HEK293T (cell line): ENCODE data around the gene ADAM10.

ENCODE experiments used
- CTCF ChIA-PET: fragments of 350-600 bp; formaldehyde crosslinking; extraction: SDS; loops from one replicate; lab custom pipeline; 2021; ENCODE audit warnings: antibody characterized with exemption, inconsistent platforms; lab: Yijun Ruan, JAX
- POLR2A ChIA-PET: fragments of 350-600 bp; formaldehyde crosslinking; extraction: SDS; loops from one replicate; lab custom pipeline; 2020; ENCODE audit warnings: antibody characterized with exemption, inconsistent platforms; lab: Yijun Ruan, JAX
- DNase-seq: peaks from one replicate; pipeline ENCODE4 v3.0.0; 2012; ENCODE audit warnings: mixed read lengths; ENCODE audit errors: extremely low spot score
- ARNT ChIP-seq: fragments of 450-650 bp; IDR thresholded peaks from 2 replicates; pipeline ENCODE4 v1.6.1; 2017; ENCODE audit warnings: mild to moderate bottlenecking
- BHLHE40 ChIP-seq: fragments of 450-650 bp; IDR thresholded peaks from 2 replicates; pipeline ENCODE4 v1.6.1; 2016; ENCODE audit warnings: mild to moderate bottlenecking, moderate library complexity, borderline replicate concordance
- CTBP1 ChIP-seq: fragments of 450-650 bp; IDR thresholded peaks from 2 replicates; pipeline ENCODE4 v1.6.1; 2016; ENCODE audit warnings: borderline replicate concordance
- ELF4 ChIP-seq: fragments of 450-650 bp; IDR thresholded peaks from 2 replicates; pipeline ENCODE4 v1.6.1; 2017; ENCODE audit warnings: antibody characterized with exemption
- FOXA1 ChIP-seq: fragments of 450-650 bp; IDR thresholded peaks from 2 replicates; pipeline ENCODE4 v1.6.1; 2016; ENCODE audit warnings: mild to moderate bottlenecking
- FOXK2 ChIP-seq: fragments of 450-650 bp; IDR thresholded peaks from 2 replicates; pipeline ENCODE4 v1.6.1; 2016; ENCODE audit warnings: mild to moderate bottlenecking
- FOXM1 ChIP-seq: fragments of 450-650 bp; IDR thresholded peaks from 2 replicates; pipeline ENCODE4 v1.6.1; 2017; ENCODE audit warnings: mild to moderate bottlenecking, borderline replicate concordance
- HDGF ChIP-seq: fragments of 450-650 bp; IDR thresholded peaks from 2 replicates; pipeline ENCODE4 v1.6.1; 2017; ENCODE audit warnings: antibody characterized with exemption, borderline replicate concordance
- L3MBTL2 ChIP-seq: fragments of 450-650 bp; conservative IDR thresholded peaks from 2 replicates; pipeline ENCODE4 v1.6.1; 2016; ENCODE audit warnings: mild to moderate bottlenecking
- LEF1 ChIP-seq: fragments of 450-650 bp; IDR thresholded peaks from 2 replicates; pipeline ENCODE4 v1.6.1; 2017; ENCODE audit warnings: mild to moderate bottlenecking, borderline replicate concordance
- NFRKB ChIP-seq: fragments of 450-650 bp; IDR thresholded peaks from 2 replicates; pipeline ENCODE4 v1.6.1; 2016; ENCODE audit warnings: mild to moderate bottlenecking, moderate library complexity
- SP1 ChIP-seq: fragments of 450-650 bp; IDR thresholded peaks from 2 replicates; pipeline ENCODE4 v1.6.1; 2017
- SUZ12 ChIP-seq: fragments of 450-650 bp; IDR thresholded peaks from 2 replicates; pipeline ENCODE4 v1.6.1; 2016; ENCODE audit warnings: mild to moderate bottlenecking
- TARDBP ChIP-seq: fragments of 450-650 bp; IDR thresholded peaks from 2 replicates; pipeline ENCODE4 v1.6.1; 2016
- ZNF384 ChIP-seq: fragments of 450-650 bp; IDR thresholded peaks from 2 replicates; pipeline ENCODE4 v1.6.1; 2016
- TF ChIP-seq, protein P1 (sequence below): fragments of 450-650 bp; IDR thresholded peaks from 2 replicates; pipeline ENCODE4 v1.6.1; 2016

The ADAM10 gene

DNA sequence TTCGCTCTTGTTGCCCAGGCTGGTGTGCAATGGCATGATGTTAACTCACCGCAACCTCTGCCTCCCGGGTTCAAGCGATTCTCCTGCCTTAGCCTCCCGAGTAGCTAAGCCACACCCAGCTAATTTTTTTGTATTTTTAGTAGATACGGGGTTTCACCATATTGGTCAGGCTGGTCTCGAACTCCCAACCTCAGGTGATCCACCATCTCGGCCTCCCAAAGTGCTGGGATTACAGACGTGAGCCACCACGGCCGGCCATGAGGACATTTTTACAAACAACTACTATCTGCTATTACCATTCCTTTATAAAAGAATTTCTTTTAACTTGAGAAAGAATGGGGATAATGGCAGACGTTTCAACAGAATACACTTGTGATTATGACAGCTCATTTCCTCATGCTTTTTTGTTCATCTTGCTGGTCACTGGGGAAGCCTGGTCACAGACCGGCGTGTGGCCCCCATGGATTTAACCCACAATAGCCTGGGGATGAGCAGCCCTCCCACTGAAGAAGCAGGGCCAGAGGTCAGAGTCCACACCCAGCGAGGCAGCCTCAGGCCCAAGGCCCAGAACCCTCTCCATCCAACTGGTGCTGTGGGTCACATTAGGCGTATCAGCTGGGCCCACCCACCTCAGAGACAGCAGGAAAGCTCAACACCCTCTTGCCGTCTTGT, 205.7 kb downstream of the ADAM10 start:
- TF ChIP-seq FOXM1 (no peak), ELF4 (no peak), FOXK2 (no peak), L3MBTL2 (no peak), LEF1 (no peak), BHLHE40 (no peak), CTBP1 (no peak), SP1 (no peak), SUZ12 (no peak), HDGF (no peak), ZNF384 (no peak), FOXA1 (no peak), ARNT (no peak), TARDBP (no peak), NFRKB (no peak)
- TF ChIP-seq, protein P1, sequence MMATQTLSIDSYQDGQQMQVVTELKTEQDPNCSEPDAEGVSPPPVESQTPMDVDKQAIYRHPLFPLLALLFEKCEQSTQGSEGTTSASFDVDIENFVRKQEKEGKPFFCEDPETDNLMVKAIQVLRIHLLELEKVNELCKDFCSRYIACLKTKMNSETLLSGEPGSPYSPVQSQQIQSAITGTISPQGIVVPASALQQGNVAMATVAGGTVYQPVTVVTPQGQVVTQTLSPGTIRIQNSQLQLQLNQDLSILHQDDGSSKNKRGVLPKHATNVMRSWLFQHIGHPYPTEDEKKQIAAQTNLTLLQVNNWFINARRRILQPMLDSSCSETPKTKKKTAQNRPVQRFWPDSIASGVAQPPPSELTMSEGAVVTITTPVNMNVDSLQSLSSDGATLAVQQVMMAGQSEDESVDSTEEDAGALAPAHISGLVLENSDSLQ = no peak
- POLR2A ChIA-PET = no interaction called here
- CTCF ChIA-PET = no interaction called here
- DNase-seq = no peak

DNA sequence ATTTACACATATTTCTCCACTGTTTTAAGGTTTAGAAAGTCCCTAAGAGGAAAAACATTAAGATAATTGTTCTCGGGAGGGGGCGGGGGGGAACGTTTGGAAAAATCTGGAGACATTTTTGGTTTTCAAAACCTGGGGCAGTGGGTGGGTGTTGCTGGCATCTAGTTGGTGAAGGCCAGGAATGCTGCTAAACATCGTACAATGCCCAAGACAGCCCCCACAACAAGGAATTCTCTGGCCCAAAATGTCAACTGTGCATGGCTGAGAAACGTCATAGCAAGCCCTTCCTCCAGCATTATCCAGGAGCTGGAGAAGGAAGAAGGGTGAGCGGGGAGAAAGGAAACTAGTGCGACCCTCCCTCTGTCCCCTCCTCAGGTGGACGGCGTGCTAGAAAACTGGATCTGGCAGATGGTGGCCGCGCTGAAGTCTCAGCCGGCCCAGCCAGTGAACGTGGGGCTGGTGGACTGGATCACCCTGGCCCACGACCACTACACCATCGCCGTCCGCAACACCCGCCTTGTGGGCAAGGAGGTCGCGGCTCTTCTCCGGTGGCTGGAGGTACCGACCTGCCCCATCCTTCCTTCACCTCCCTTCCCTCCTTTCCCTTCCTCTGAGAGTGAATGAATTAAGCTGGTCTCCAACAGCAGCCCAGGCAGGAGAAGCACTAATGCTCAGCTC, 208.0 kb downstream of the ADAM10 start:
- no peak for DNase-seq
- POLR2A ChIA-PET = no interaction called here
- TF ChIP-seq NFRKB = no peak
- no peak for TF ChIP-seq L3MBTL2
- no peak for TF ChIP-seq ELF4
- TF ChIP-seq LEF1 = no peak
- TF ChIP-seq ZNF384 = no peak
- TF ChIP-seq, protein P1 = no peak
- no peak for TF ChIP-seq FOXM1
- TF ChIP-seq CTBP1 = no peak
- TF ChIP-seq HDGF = no peak
- no peak for TF ChIP-seq ARNT
- TF ChIP-seq SP1 = no peak
- TF ChIP-seq SUZ12 = no peak
- TF ChIP-seq FOXA1 = no peak
- no peak for TF ChIP-seq TARDBP
- CTCF ChIA-PET = no interaction called here

- TF ChIP-seq CTBP1 (no peak), ZNF384 (no peak), LEF1 (no peak), L3MBTL2 (no peak), FOXK2 (no peak), ARNT (no peak), HDGF (no peak), FOXA1 (no peak), NFRKB (no peak), TARDBP (no peak), ELF4 (no peak), SUZ12 (no peak), SP1 (no peak), FOXM1 (no peak), BHLHE40 (no peak)
- TF ChIP-seq, protein P1 = no peak
- no peak for DNase-seq
- ChIA-PET CTCF (no interaction called here), POLR2A (no interaction called here)
Measured at GRCh38 chr15:58539548-58539947, 210.0 kb downstream of the ADAM10 start.

DNA sequence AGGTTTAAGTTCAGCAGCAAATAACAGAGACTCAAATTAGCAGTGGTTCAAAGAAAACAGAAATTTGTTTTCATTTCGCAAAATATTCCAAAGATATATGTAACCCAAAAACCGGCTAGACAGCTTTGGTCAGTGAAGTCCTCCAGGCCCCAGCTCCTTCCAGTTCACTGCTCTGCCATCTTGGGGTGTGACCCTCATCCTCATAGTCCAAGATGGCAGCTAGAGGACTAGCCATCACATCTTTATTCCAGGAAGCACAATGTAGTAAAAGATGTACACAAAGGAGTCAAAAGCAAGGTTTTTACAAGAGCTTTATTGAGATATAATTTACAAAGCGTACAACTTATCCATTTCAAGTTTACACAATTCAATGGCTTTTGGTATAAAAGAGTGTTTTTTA, 210.6 kb downstream of the ADAM10 start:
- ChIA-PET POLR2A (no interaction called here), CTCF (no interaction called here)
- TF ChIP-seq ARNT (no peak), FOXA1 (no peak), FOXK2 (no peak), NFRKB (no peak), CTBP1 (no peak), ELF4 (no peak), TARDBP (no peak), L3MBTL2 (no peak), LEF1 (no peak), HDGF (no peak), BHLHE40 (no peak), SUZ12 (no peak), ZNF384 (no peak), FOXM1 (no peak), SP1 (no peak)
- TF ChIP-seq, protein P1 = no peak
- DNase-seq = no peak
